Measurements from ENCODE around the gene WDR26.
"Not testable (repeated sequence)": the region's sequence is repeated elsewhere in the genome, so short reads cannot be mapped to it uniquely, and the experiment has no call there.

The WDR26 gene

DNA sequence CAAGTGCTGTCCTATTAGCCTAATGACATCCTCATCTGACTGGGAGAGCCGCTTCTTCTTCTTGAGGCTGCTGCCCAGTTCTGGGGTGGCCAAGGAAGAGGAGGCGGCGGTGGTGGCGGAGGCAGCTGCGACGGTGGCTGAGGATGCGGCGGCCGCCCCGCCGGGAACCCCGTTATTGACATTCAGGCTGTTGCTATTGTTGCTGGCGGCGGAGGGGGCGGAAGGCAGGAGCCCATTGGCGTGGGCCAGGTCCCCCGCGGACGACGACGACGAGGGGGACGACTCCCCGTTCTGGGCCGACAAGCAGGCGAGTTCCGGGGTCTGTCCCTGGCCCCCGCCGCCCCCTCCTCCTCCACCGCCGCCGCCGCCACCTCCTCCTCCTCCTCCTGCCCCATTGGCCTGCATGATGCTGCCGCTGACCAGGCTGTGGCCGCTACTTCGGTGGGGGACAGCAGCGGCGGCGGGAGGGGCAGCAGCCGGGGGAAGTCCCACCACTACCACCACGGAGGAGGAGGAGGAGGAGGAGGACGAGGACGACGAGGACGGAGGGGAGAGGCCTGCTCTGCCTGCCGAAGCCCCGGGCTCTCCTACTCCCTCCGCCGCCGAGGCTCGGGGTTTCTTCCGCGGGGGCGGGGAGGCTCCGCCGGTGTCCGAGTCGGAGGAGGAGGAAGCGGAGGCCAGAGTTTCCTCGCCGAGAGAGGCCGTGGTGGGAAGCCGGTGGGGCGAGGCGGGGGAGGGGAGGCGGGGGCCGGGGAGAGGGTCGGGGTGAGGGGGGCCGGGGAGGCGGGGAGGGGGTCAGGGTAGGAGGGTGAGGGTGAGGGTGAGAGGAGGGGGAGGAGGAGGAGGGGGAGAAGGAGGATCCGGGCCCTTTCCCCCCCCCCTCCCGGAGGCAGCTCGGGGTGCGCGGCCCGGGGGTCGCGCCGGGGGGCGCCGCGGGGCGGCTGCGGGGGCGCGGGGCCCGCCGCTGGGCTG lies 610 bp downstream of the WDR26 start:
- DNase-seq (ENCODE audit: low read depth): no peak

DNA sequence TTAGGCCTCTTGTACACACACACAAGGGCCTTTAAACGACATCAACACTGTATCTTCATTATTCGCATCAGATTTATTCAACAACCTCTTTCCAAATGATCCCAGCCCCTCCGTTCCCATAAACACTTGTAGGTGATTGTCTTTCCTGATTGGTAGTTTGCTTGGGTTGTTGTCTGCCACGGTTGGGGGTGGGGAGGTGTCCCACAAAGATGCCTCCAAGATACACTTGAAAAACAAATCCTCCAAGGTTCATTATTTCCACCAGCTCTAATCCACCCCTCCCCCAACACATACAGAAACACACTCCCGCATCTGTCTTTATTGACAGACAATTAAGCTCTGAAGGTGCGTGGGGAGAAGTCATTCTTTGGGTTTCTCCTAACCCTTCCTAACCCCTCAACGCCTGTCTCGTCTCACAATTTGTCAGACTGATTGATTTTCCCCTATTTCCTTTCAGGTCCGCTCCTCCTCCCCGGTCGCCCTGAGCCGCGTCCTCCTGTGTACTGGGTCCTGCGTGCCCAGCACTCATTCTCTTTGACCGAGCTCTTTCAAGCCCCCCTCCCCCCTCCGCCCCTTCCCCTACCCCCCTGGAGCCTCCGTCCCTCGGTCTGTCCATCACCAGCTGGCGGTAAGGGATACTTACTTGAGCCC lies 1.4 kb downstream of the WDR26 start:
- no peak for DNase-seq (ENCODE audit: low read depth)

DNA sequence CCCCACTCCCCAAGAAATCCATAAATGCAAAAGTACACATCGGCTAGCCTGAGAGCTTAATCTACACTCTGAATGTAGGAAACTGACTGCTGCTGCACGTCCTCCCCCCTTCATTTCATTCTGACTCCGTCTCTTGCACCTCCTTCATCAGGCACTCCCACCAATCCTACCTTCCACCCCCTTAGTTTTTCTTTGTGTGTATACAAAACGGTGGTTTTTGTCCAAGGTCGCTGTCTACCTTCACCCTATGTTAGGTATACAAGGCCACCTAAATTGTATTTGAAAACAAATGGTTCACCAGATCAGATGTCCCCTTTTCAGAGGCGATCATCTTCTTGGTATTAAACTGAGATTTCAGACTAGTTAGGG lies 1.9 kb downstream of the WDR26 start:
- no peak for DNase-seq (ENCODE audit: low read depth)

DNA sequence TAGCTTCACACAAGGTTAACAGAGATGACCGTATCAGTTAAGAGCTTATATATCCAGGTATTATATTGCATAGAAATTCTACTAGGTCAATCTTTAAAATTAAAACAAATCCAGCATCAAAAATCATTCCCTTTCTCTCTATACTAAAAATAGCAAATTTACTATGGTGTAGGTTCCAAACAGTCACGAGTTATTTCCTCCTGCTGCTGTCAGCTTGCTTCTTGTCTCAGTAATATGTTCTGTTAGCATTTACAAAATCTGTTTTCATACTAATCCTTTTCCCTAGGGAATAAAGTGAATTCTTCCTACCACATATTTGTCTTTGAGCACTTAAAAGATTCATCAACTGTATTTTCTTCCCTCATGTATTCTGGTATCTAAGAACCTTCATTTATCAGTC lies 2.5 kb downstream of the WDR26 start:
- DNase-seq (ENCODE audit: low read depth): no peak

DNA sequence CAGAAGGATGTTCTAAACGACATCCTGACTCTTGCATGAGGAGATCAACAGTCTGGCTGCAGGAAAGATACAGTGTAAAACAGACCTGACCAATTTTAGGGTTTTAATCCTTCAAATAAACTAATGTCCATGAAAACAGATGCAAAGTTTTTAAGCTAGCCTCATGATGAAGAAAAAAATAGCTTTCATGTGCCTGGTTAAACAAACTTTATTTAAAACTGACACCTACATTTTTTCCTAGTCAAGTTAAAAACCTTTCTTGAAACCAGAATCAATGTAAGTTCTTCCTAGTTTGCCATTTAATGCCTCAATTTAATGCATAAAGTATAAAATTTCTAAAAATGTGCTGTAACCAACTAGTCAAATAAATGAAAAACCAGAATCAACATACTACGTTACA lies 2.9 kb downstream of the WDR26 start:
- DNase-seq (ENCODE audit: low read depth): no peak

DNA sequence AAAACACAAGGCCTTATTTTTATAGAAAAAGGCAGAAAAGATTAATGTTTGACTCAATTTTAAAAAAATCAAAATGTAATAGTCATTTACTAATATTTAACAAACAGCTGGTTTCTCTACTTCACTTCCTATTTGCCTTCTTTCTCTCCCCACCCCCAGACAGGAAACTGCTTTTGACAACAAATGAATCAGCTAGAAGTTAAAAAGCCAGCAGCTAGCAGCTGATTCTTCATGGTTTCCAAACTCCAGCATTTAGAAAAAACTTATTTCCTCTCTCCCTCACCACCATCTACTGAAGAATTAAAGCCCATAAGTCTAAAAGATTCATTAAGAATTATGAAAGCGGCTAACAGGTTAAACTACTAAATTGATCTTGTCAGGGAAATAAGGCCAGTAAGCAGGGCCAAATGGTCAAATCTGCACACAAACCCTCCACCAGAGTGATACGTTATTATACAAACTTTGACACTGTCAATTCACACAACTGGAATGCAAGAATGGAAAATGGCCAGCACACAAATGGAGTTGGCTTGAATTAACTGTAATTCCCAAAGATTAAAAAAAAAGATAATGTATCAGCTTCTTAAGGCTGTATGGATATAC lies 4.0 kb downstream of the WDR26 start:
- DNase-seq (ENCODE audit: low read depth): no peak

DNA sequence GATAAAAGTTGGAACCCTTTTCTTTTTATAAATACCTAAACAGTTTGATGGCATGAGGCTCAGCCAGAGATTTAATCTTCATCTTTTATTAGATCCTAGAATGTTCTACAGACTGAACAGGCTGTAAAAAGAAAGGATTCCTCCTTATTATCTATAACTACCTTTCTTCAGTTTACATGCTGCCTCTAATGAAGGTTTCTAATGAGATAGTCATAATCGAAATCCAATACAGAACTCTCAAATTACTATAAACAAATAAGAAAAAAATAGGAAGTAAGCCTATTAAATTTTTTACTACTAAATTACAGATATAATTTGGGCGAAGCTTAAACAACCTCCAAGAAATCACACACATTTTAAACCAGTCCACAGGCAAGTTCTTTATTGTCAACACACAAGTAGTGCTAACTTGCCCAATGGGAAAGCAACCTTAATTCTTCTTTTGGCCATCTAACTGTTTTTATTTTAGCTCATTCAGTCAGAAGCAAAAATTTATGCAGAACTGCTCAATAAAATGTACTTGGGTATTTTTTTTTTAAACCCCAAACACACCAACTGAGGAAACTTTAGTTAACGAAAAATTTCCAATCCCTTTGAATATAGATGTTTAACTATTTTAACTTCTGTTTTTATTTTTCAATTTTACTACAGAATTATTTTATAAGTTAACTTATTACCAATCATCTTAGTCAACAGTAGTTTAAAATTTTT lies 4.8 kb downstream of the WDR26 start:
- no peak for DNase-seq (ENCODE audit: low read depth)

DNA sequence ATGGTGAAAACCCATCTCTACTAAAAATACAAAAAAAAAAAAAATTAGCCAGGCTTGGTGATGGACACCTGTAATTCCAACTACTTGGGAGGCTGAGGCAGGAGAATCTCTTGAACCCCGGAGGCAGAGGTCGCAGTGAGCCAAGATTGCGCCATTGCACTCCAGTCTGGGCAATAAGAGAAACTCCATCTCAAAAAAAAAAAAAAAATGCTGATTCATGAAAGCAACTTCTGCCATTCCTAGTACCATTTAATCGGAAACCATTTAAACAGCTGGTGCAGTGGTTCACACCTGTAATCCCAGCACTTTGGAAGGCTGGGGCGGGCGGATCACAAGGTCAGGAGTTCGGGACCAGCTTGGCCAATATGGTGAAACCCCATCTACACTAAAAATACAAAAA lies 5.9 kb downstream of the WDR26 start:
- DNase-seq (ENCODE audit: low read depth): not testable (repeated sequence)

DNA sequence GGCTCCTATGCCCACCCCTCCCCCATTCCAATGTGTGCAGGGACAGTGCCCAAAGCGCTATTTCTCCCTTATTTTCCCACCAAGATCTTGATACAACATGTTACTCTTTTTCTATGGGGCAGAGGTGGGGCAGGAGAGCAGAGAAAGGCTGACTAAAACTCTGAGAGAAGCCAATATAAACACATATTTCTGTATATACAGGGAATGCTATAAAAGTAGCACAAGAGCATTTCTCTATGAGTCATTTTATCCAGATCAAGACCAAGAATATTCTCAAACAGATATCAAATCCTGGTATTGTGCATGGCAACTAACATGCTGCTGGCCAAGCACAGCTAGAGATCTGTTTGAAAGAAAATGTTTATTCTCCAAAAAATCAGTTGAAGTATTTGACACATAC lies 7.3 kb downstream of the WDR26 start:
- no peak for DNase-seq (ENCODE audit: low read depth)

DNA sequence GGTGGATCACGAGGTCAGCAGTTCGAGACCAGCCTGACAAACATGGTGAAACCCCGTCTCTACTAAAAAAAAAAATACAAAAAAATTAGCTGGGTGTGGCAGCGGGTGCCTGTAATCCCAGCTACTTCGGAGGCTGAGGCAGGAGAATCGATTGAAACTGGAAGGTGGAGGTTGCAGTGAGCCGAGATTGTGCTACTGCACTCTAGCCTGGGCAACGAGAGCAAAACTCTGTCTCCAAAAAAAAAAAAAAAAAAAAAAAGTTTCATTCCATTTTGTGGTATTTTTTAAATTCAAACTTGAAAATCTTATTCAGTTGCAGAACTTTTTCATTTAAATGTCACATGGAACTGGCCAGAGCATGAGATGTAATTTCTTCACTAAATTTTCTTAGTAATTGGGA lies 7.7 kb downstream of the WDR26 start:
- DNase-seq (ENCODE audit: low read depth): not testable (repeated sequence)

DNA sequence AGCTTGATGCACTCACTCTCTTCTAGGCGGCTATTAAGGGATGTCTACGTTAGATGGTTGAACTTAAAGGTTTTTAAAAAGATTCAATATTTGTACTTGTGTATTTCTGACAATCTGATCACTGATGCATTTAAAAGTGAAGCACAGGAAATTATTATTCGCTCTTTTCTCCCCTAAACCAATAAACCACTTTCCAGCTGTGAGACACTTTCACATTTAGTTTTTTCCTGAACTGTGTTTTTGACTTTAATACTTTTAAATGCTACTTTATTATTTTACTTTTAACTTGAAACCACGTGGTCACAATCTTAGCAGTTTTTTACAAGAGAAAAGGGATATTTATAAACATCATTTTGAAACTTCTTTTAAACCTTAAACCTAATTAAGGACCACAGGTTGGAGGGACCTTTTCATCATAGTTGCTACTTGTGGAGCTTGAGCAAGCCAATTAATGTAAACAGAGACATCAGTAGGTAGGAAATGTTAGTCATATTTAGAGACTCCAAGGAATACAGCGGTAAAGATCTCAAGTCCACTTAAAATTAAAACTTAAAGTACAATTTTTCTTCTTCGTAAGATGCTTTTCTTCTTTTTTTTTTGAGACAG lies 9.2 kb downstream of the WDR26 start:
- no peak for DNase-seq (ENCODE audit: low read depth)

DNA sequence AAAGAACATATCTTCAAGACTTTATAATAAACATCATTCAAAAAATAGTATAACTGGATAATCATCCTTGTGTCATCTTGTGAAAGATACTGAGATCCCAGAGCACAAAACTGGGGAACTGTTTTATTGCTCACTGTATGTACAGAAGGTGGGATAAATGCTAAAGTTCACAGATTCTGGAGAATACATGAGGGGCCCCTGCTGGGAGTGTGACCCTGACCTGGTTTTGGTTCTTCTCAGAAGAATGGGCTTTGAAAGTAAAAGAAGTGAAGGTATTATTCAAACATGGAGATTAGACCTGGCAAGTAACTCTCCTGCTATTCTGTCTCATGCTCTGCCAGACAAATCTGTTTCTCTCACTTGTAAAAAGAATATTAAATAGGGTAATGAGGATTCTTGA lies 14.5 kb downstream of the WDR26 start:
- no peak for DNase-seq (ENCODE audit: low read depth)

DNA sequence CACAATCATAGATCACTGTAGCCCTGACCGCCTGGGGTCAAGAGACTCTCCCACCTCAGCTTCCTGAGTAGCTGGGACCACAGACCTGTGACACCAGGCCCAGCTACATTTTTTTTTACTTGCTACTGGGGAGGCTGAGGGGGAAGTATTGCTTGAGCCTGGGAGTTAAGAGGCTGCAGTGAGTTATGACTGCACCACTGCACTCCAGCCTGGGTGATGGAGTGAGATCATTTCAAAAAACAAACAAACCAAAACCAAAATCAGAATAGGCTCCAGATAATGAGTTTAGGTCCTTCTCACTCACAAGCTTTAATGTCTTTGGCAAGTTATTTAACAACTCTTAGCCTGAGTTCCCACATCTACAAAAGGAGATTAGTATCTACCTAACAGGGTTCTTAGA lies 22.8 kb downstream of the WDR26 start:
- DNase-seq (ENCODE audit: low read depth): no peak

DNA sequence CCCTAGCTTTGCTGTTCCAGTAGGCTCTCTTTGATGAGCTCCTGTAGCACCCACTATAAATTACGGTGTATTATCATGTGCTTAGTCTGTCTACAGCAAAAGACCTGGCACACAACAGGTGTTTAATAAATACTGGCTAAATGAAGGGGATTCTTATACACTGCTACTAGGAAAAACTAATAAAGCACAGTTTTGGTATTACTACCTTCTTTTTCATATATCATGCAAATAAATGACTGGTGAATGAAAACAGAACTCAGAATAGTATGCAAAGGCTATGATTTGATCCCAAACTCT lies 26.4 kb downstream of the WDR26 start:
- DNase-seq (ENCODE audit: low read depth): no peak

DNA sequence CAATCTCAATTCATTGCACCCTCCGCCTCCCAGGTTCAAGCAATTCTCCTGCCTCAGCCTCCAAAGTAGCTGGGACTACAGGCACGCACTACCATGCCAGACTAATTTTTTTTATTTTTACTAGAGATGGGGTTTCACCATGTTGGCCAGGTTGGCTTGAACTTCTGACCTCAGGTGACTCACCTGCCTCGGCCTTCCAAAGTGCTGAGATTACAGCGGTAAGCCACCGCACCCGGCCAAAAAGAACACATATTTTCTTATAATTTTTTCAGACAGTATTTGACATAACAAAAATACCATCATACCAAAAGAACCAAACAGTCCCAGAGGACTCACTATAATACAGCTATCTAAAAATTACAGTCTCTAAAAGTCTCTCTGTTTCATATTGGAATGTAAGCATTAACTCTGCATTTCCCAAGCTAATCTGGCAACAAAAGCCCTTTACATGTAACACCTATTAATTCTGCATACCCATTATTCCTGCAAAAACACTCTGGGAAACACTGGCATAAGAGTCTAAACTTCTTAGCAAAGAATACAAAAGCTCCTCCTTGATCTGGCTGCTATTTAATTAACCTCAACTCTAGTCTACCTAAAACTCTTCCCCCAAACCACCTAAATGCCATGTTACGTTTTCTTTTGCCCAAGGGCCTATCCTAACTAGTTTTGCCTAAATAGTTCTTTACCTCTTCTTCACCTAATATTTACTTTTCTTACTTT lies 26.9 kb downstream of the WDR26 start:
- DNase-seq (ENCODE audit: low read depth): no peak

DNA sequence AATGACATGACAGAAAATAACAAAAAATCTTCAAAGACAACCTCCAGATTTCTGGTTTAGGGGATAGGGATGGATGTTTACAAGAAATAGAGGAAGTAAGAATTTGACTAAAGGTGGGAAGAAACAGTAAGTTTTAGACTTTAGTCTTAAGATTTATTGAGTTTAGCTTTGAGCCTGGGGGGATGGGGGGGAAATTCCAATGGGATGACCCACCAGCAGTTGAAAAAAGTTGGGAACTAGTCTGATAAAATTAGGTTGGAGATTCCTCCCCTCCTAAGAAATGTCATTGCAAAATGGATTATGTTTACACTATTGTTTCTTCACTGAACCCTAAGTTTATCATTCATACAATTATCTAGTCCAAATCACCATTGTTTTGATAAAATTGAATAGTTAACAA lies 28.4 kb downstream of the WDR26 start:
- DNase-seq (ENCODE audit: low read depth): no peak

DNA sequence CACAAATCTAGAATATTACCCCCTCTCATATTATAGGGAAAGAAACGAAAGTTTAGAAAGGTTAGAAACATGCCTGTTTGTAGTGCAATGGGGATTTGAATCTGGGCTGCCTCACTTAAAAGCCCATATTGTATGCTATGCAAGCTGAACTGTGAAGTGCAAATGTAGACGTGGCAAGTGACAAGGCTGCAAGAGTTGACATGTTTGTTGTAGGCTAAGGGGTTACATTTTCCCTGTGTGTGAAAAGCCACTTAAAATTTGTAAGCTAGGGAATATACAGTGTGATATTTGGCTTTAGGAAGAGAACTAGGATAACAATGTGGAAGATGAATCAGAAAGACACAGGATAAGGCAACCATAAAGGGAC lies 29.0 kb downstream of the WDR26 start:
- no peak for DNase-seq (ENCODE audit: low read depth)

DNA sequence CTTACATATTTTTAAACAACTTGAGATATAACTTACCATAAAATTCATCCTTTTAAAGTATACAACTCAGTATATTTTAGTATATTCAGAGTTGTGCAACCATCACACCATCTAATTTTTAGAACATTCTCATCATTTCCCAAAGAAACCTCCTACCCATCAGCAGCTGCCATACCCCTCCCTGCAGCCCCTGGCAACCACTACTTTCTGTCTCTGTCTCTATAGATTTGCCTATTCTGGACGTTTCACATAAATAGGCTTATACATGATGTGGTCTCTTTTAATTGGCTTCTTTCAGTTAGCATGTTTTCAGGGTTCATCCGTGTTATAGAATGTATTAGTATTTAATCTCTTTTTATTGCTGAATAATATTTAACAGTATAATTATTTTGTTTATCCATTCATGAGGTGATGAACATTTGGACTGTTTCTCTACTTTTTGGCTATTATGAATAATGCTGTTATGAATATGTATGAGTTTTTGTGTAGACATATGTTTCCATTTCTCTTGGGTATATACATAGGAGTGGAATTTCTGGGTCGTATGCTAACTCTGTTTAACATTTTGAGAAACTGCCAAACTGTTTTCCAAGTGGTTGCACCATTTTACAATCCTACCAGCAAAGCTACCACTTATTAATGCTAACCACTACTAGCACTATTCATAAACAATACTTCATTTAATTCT lies 29.5 kb downstream of the WDR26 start:
- DNase-seq (ENCODE audit: low read depth): no peak

DNA sequence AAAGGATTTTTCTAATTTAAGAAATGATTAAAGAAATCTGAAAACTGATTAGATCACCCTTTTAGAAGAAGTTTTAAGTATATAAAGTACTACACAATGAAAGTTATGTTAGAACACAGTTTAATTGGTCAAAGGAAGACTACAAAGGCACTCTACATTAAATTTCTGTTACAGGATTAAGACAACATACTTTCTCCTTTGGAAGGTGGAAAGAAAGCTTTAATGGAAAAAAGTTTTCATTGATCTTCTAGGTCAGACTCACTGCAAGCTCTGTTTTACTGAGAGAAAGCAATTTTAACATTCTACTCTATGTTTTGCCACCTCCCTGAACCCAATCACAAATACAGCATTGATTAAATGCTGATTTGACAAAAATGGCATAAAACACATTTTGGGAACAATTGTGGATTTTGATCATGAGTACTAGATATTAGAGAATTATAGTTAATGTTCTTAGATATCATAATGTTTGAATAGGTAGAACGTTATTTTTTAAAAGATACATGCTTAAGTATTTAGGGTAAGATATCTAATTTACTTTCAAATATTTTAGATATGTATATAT lies 32.0 kb downstream of the WDR26 start:
- DNase-seq (ENCODE audit: low read depth): no peak

DNA sequence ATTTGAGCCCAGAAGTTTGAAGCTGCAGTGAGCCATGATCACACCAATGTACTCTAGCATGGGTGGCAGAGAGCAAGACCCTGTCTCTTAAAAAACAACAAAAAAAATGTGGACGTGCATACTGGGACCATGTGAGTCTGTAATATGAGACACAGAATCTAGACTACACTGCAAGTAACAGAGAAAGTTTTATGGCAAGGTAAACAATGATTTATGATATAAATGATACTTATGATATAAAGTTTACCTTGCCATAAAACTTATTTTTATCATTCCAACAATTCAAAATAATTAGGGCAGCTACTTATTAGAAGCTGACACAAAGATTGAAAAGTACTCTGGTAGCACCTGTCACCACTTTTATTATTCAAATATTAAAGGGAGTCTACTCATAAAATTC lies 34.7 kb downstream of the WDR26 start:
- no peak for DNase-seq (ENCODE audit: low read depth)

DNA sequence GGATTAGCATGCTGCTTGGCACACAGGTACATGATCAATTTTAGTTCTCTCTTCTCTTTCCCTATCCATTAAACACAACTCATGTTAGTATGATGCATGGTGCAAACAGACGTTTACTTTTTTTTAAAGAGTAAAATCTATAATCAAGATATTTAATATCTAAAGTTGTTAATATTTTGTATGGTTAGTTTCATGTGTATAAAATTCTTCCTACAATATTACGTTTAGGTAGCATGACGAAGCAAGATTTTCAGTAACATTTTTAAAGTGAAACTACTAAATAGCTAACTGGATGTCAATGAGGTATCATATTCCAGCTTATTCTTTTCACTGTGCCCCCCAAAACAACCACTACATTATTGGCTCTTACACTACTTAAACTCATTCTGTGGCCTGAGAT lies 41.3 kb downstream of the WDR26 start:
- DNase-seq (ENCODE audit: low read depth): no peak

Measured in stimulated activated CD8-positive, alpha-beta memory T cell treated with anti-CD3 and anti-CD28 coated beads, Interleukin-7, amount 100 ng/mL, for 24 hours (primary cell).